ENCODE data around the gene ARHGEF2.

- TF ChIP-seq GABPA (IDR thresholded peaks at IDR 0.05; ENCODE audit: low read depth) (no peak), JUND (IDR thresholded peaks at IDR 0.05) (no peak), TAF1 (IDR thresholded peaks at IDR 0.05; ENCODE audit: borderline replicate concordance, low read depth, low read length) (no peak), REST (IDR thresholded peaks at IDR 0.05; ENCODE audit: low read depth, low read length) (no peak), CTCF (IDR thresholded peaks at IDR 0.05) (no peak), MAX (IDR thresholded peaks at IDR 0.05; ENCODE audit: low read depth) (no peak), EP300 (IDR thresholded peaks at IDR 0.05; ENCODE audit: borderline replicate concordance in 1 of 2, low read depth in 1 of 2, low read length in 1 of 2) (no peak), RAD21 (IDR thresholded peaks at IDR 0.05; ENCODE audit: low read length) (no peak), YY1 (IDR thresholded peaks at IDR 0.05; ENCODE audit: low read depth) (no peak), EZH2phosphoT487 (IDR thresholded peaks at IDR 0.05; ENCODE audit: borderline replicate concordance, low read depth) (no peak), NRF1 (IDR thresholded peaks at IDR 0.05; ENCODE audit: low read depth, low read length) (no peak), POLR2AphosphoS5 (IDR thresholded peaks at IDR 0.05; ENCODE audit: low read depth, low read length) (no peak), SIN3A (IDR thresholded peaks at IDR 0.05; ENCODE audit: borderline replicate concordance, low read depth, low read length) (no peak)
These were observed 43.6 kb upstream of the ARHGEF2 start for GRCh38 chr1:156021954-156022353.

All from SK-N-SH (cell line).